ENCODE measurements around the gene SGIP1. TPM values are rescaled to one million over a fixed set of nuclear protein-coding genes. Genes with fewer than 3 reads are reported as not detected.
"Not testable (repeated sequence)": the region's sequence is repeated elsewhere in the genome, so short reads cannot be mapped to it uniquely, and the experiment has no call there.

Gene SGIP1
- polyA plus RNA-seq, 3 donors: 10.8 to 20.3 (median 14.5) TPM

- DNase-seq (ENCODE audit: extremely low read depth in 1 of 11, low read depth in 9 of 11, low spot score in 4 of 11): no peak
Measured at GRCh38 chr1:66775646-66776045, 241.7 kb downstream of the SGIP1 start.

GRCh38 chr1:66777831-66778230 lies 243.9 kb downstream of the SGIP1 start:
- no peak for DNase-seq (ENCODE audit: extremely low read depth in 1 of 11, low read depth in 9 of 11, low spot score in 4 of 11)

GRCh38 chr1:66778266-66778665 lies 244.3 kb downstream of the SGIP1 start:
- peak in 3 of 11 donors; percentile 1 to 8 (median 6) for DNase-seq (ENCODE audit: extremely low read depth in 1 of 11, low read depth in 9 of 11, low spot score in 4 of 11)

GRCh38 chr1:66778969-66779368 lies 245.0 kb downstream of the SGIP1 start:
- DNase-seq (ENCODE audit: extremely low read depth in 1 of 11, low read depth in 9 of 11, low spot score in 4 of 11): no peak

GRCh38 chr1:66779475-66780078 lies 245.6 kb downstream of the SGIP1 start:
- DNase-seq (ENCODE audit: extremely low read depth in 1 of 11, low read depth in 9 of 11, low spot score in 4 of 11): no peak

GRCh38 chr1:66785800-66786199 lies 251.8 kb downstream of the SGIP1 start:
- not testable (repeated sequence) for DNase-seq (ENCODE audit: extremely low read depth in 1 of 11, low read depth in 9 of 11, low spot score in 4 of 11)

GRCh38 chr1:66787641-66788040 lies 253.7 kb downstream of the SGIP1 start:
- no peak for DNase-seq (ENCODE audit: extremely low read depth in 1 of 11, low read depth in 9 of 11, low spot score in 4 of 11)

GRCh38 chr1:66788231-66788939 lies 254.4 kb downstream of the SGIP1 start:
- no peak for DNase-seq (ENCODE audit: extremely low read depth in 1 of 11, low read depth in 9 of 11, low spot score in 4 of 11)

- no peak for DNase-seq (ENCODE audit: extremely low read depth in 1 of 11, low read depth in 9 of 11, low spot score in 4 of 11)
Measured at GRCh38 chr1:66791621-66792610, 258.0 kb downstream of the SGIP1 start.

GRCh38 chr1:66795839-66796238 lies 261.9 kb downstream of the SGIP1 start:
- not testable (repeated sequence) for DNase-seq (ENCODE audit: extremely low read depth in 1 of 11, low read depth in 9 of 11, low spot score in 4 of 11)

Other genes starting within 250 kb of the SGIP1 start
- 1 to 10 TPM; 1.3 to 3.3 (median 2.1) TPM for gene DYNLT5, start 218.3 kb downstream of the SGIP1 start, polyA plus RNA-seq (ENCODE audit: insufficient read length in 3 of 3)

All from renal cortex interstitium (tissue), 11 donors.